ENCODE data around the gene NLN. TPM values are rescaled to one million over a fixed set of nuclear protein-coding genes. Genes with fewer than 3 reads are reported as not detected.
"Not testable (repeated sequence)": the region's sequence is repeated elsewhere in the genome, so short reads cannot be mapped to it uniquely, and the experiment has no call there.

NLN gene
- total RNA-seq (ENCODE audit: low replicate concordance), result 44.4 and 47.2 TPM in 2 replicates
- long read RNA-seq, full-length matches to known transcripts, result 39 of 56 reads
- long read RNA-seq, partial matches to known transcripts, result 9 of 56 reads
- long read RNA-seq, other reads (novel, unspliced or antisense), result 8 of 56 reads

DNA sequence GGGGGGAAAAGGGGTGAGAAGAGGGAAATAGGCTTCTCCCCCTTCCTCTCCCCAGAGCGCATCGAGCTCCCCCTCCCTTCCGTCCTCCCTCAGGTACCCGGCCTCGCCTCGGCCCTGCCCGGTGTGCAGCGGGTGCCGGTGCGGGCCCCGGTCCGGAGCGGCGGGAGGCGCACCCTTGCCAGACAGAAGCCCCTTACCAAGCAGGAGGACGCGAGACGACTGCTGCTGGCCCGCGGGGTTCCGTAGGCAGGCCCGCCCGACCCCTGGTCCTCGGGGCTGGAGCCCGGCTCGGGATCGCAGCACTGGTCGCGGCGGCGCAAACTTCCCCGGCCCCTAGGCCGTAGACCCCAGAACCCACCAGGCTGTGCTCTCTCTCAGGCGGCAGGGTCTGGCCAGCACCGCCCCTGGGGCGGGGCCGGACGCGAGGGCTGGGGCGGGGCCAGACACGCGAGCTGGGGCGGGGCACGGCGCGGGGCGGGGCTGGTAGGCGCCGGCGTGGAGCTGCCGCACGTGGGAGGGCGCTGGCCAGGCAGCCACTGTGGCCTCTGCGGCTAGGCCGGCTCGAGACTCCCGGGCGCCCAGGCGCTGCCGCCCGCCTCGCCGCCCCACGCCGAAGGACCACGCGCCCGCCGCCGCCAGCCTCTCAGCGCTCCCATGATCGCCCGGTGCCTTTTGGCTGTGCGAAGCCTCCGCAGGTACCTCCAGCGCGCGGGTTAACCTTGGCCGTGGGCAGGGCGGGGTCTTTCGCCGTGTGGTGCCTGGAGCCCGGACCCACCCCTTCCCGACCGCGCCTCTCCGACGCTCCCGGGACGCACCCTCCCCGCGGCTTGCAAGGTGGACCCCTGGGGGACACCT, at the start of gene NLN, which contains the start of gene SGTB:
NLN (plus strand) TSS at position 486 of the 855 bp plus-strand sequence; CDS start at position 655, 169 bp downstream.
SGTB (minus strand) TSS at position 390 of the 855 bp plus-strand sequence. CDS start 1,302 bp downstream, outside the sequence.
- peaks cover 6% of the 10 kb centered on the region for H3K36me3 Mint-ChIP-seq
- peak; percentile 94 for DNase-seq (ENCODE audit: extremely low spot score, unreplicated experiment)
- TF ChIP-seq, protein P1, sequence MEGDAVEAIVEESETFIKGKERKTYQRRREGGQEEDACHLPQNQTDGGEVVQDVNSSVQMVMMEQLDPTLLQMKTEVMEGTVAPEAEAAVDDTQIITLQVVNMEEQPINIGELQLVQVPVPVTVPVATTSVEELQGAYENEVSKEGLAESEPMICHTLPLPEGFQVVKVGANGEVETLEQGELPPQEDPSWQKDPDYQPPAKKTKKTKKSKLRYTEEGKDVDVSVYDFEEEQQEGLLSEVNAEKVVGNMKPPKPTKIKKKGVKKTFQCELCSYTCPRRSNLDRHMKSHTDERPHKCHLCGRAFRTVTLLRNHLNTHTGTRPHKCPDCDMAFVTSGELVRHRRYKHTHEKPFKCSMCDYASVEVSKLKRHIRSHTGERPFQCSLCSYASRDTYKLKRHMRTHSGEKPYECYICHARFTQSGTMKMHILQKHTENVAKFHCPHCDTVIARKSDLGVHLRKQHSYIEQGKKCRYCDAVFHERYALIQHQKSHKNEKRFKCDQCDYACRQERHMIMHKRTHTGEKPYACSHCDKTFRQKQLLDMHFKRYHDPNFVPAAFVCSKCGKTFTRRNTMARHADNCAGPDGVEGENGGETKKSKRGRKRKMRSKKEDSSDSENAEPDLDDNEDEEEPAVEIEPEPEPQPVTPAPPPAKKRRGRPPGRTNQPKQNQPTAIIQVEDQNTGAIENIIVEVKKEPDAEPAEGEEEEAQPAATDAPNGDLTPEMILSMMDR (conservative IDR thresholded peaks at IDR 0.05), result no peak
- H3K4me1 Mint-ChIP-seq (ENCODE audit: unreplicated experiment), result peaks cover 14% of the 10 kb centered on the region
- peak within 1 kb of the TSS; percentile 91 for H3K27ac Mint-ChIP-seq
- H3K4me3 Mint-ChIP-seq, result peak within 1 kb of the TSS; percentile 95
- no peaks in the 10 kb centered on the region for H3K27me3 Mint-ChIP-seq
- no peaks in the 10 kb centered on the region for H3K9me3 Mint-ChIP-seq

DNA sequence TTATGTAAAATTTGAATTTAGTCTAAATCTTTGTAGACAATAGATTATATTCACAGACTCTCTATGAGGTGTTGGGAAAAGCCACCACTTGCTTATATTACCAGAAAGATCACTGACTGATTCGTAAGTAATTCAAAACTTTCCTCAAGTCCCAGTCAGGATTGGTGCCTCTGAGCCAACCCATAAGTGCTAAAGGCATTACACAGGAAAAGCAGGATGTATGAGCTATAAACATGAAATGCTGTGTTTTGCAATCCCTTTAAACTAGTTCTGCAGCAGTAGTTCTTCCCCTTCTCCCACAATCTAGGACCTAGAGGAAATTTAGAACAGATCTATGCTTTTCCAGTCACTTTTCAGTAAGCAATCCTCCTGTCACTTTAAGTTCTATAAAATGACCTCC, 49.2 kb upstream of the NLN start:
- TF ChIP-seq, protein P1 (conservative IDR thresholded peaks at IDR 0.05), result no peak
- no peaks in the 10 kb centered on the region for H3K27me3 Mint-ChIP-seq
- H3K9me3 Mint-ChIP-seq, result no peaks in the 10 kb centered on the region
- H3K4me3 Mint-ChIP-seq, result no peak overlapping the region
- DNase-seq (ENCODE audit: extremely low spot score, unreplicated experiment), result no peak
- no peaks in the 10 kb centered on the region for H3K4me1 Mint-ChIP-seq (ENCODE audit: unreplicated experiment)
- H3K36me3 Mint-ChIP-seq, result no peaks in the 10 kb centered on the region
- no peak overlapping the region for H3K27ac Mint-ChIP-seq

DNA sequence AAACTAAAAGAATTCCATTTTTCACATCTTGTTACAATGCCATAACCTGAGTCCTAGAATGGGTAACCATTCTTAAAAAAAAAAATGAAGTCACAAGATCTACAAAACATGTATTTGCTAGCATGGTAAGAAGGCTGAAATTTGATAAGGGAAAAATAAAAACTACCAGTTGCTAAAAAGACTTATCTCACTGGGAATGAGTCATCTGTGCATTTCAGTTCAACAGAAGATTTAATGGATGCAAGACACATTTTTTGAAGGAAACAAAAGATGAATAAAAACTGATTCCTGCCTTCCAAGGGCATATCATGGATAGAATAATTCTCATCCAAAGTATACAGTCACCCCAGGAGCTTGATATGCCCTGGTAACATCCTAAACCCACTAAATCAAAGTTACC, 47.3 kb upstream of the NLN start:
- TF ChIP-seq, protein P1 (conservative IDR thresholded peaks at IDR 0.05), result no peak
- Mint-ChIP-seq H3K4me1 (ENCODE audit: unreplicated experiment) (no peaks in the 10 kb centered on the region), H3K27me3 (no peaks in the 10 kb centered on the region), H3K27ac (no peak overlapping the region), H3K9me3 (no peaks in the 10 kb centered on the region), H3K4me3 (no peak overlapping the region), H3K36me3 (peaks cover 5% of the 10 kb centered on the region)
- DNase-seq (ENCODE audit: extremely low spot score, unreplicated experiment), result no peak

DNA sequence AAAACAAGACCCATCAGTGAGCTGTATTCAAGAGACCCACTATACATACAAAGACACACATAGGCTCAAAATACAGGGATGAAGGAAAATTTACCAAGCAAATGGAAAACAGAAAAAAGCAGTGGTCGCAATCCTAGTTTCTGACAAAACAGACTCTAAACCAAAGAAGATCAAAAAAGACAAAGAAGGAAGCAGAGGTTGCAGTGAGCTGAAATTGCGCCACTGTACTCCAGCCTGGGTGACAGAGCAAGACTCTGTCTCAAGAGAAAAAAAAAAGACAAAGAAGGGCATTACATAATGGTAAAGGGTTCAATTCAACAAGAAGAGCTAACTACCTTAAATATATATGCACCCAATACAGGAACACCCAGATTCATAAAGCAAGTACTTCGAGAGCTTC, 45.9 kb upstream of the NLN start:
- H3K4me1 Mint-ChIP-seq (ENCODE audit: unreplicated experiment); H3K4me3 Mint-ChIP-seq; H3K27ac Mint-ChIP-seq; H3K36me3 Mint-ChIP-seq; H3K27me3 Mint-ChIP-seq; H3K9me3 Mint-ChIP-seq; DNase-seq (ENCODE audit: extremely low spot score, unreplicated experiment): not testable (repeated sequence)

DNA sequence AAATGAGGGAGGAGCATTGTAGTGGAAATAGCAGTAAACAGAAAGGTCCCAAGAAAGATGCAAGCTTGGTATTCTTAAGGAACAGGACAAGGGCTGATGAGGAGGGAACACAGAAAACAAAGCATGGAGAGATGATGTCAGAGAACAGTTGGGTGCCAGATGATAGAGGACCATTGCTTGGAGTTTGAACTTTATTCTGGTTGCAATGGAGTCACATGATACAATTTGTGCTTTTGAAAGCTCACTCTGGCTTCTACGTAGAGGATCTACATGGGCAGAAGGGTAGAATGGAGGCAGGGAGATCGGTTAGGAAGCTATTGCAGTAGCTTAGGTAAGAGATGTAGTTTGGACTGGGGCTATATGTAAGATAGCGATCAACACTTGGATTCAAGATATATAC, 39.9 kb upstream of the NLN start:
- Mint-ChIP-seq H3K4me1 (ENCODE audit: unreplicated experiment) (no peaks in the 10 kb centered on the region), H3K9me3 (no peaks in the 10 kb centered on the region), H3K36me3 (peaks cover 17% of the 10 kb centered on the region), H3K27me3 (no peaks in the 10 kb centered on the region), H3K4me3 (no peak overlapping the region), H3K27ac (no peak overlapping the region)
- TF ChIP-seq, protein P1 (conservative IDR thresholded peaks at IDR 0.05), result no peak
- DNase-seq (ENCODE audit: extremely low spot score, unreplicated experiment), result no peak

DNA sequence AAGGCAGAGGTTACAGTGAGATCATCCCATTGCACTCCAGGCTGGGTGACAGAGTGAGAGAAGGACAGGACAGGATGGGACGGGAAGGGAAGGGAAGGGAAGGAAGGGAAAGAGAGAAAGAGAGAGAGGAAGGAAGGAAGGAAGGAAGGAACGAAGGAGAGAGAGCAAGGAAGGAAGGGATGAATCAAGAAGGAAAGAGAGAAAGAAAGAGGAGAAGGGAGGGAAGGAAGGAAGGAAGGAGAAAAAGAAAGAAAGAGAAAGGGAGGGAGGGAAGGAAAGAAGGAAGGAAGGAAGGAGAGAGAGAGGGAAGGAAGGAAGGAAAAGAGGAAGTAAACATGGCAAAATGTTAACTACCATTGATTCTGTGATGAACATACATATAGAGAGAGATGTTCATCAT, 28.9 kb upstream of the NLN start:
- H3K36me3 Mint-ChIP-seq, result peaks cover 6% of the 10 kb centered on the region
- DNase-seq (ENCODE audit: extremely low spot score, unreplicated experiment), result no peak
- no peaks in the 10 kb centered on the region for H3K4me1 Mint-ChIP-seq (ENCODE audit: unreplicated experiment)
- TF ChIP-seq, protein P1 (conservative IDR thresholded peaks at IDR 0.05), result no peak
- no peaks in the 10 kb centered on the region for H3K27me3 Mint-ChIP-seq
- H3K27ac Mint-ChIP-seq, result no peak overlapping the region
- no peaks in the 10 kb centered on the region for H3K9me3 Mint-ChIP-seq
- no peak overlapping the region for H3K4me3 Mint-ChIP-seq

Measured in type B pancreatic cell (in vitro differentiated cells).